IPS DF 6.9 (cell line): ENCODE data around the gene CAMTA1.

Source experiments
- DNase-seq: peaks from one replicate; pipeline ENCODE4 v3.0.0-alpha.2; 2013; ENCODE audit warnings: low read depth, low spot score
- H3K27ac ChIP-seq: one replicate; pipeline ENCODE4 v1.5.1; 2013; ENCODE audit warnings: low read length, control low read depth
- H3K27me3 ChIP-seq: 2 replicates; pipeline ENCODE4 v1.6.1; 2013; ENCODE audit warnings: mild to moderate bottlenecking, low read length; ENCODE audit not compliant: control insufficient read depth, insufficient read depth
- H3K36me3 ChIP-seq: 2 replicates; pipeline ENCODE4 v1.6.1; 2013; ENCODE audit warnings: low read length; ENCODE audit not compliant: control insufficient read depth, insufficient read depth
- H3K4me1 ChIP-seq: 2 replicates; pipeline ENCODE4 v1.6.1; 2013; ENCODE audit warnings: low read length; ENCODE audit not compliant: control insufficient read depth, insufficient read depth
- H3K4me3 ChIP-seq: 2 replicates; pipeline ENCODE4 v1.5.1; 2013; ENCODE audit warnings: mild to moderate bottlenecking, low read length
- H3K9me3 ChIP-seq: 2 replicates; pipeline ENCODE4 v1.6.1; 2013; ENCODE audit warnings: low read length, inconsistent platforms; ENCODE audit not compliant: control insufficient read depth, insufficient read depth
- WGBS: extraction: QIAGEN DNeasy Blood & Tissue Kit; methylation state at CpG from one replicate; pipeline ENCODE4 v1.1.7; 2013; ENCODE audit warnings: mixed read lengths, missing lambda C conversion rate; ENCODE audit not compliant: insufficient read length, insufficient coverage; 5-methylcytosine and 5-hydroxymethylcytosine counted together

The CAMTA1 gene

DNA sequence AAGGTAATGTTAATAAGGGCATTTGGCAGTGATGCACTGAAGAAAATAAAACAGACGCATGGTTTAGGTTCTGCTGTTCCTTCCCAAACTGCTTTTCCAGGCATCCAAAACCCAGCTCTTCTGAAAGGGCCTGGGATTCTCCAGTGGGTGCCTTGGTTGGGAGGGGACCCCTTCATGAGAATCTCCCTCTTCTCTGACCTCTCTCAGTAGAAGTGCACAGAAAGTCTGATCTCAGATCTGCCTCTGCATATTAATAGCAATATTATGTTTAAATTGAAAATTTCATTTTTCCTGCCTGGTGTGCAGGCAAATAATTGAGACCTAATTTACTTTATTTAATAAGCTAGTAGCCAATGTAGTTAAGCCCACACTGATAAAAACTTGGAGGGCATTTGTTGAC, 260.6 kb downstream of the CAMTA1 start:
- DNase-seq, result no peak
- Histone ChIP-seq H3K27me3 (no peaks in the 10 kb centered on the region), H3K4me1 (no peaks in the 10 kb centered on the region; the same call in 1 of the 2 replicates), H3K4me3 (no peak overlapping the region), H3K36me3 (no peaks in the 10 kb centered on the region), H3K9me3 (no peaks in the 10 kb centered on the region), H3K27ac (no peak overlapping the region)
- no CpG with 5 or more reads among the region's 1 CpG for WGBS

GRCh38 chr1:7046314-7046713, 261.1 kb downstream of the CAMTA1 start:
- no CpG with 5 or more reads among the region's 4 CpGs for WGBS
- DNase-seq, result no peak
- no peaks in the 10 kb centered on the region; the same call in 1 of the 2 replicates for H3K4me1 ChIP-seq
- H3K9me3 ChIP-seq, result no peaks in the 10 kb centered on the region
- no peaks in the 10 kb centered on the region for H3K36me3 ChIP-seq
- H3K4me3 ChIP-seq, result no peak overlapping the region
- no peak overlapping the region for H3K27ac ChIP-seq
- no peaks in the 10 kb centered on the region for H3K27me3 ChIP-seq

- no peak for DNase-seq
- Histone ChIP-seq H3K27me3 (no peaks in the 10 kb centered on the region), H3K4me3 (no peak overlapping the region), H3K4me1 (no peaks in the 10 kb centered on the region; the same call in 1 of the 2 replicates), H3K36me3 (no peaks in the 10 kb centered on the region), H3K27ac (no peak overlapping the region), H3K9me3 (no peaks in the 10 kb centered on the region)
- WGBS, result no CpG with 5 or more reads among the region's 1 CpG
Measured at GRCh38 chr1:7046891-7047290, 261.6 kb downstream of the CAMTA1 start.

DNA sequence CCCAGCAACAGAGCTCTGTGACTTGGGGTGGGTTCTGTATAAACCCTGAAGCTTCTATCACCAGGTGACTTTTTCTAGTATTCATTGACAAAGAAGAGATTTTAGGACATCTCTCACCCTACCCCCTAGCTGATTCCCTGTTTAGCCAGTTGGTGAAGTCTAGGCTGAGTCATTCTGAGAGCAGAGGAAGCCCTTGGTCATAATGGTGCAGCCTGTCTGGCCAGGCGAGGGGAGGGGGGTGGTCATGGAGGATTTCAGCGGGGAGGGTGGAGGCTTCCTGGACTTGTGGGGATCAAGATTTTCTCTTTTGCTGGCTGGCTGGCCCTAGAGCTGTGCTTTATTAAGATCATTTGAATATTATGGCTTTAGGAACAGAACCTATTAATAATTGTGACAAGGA, 262.6 kb downstream of the CAMTA1 start:
- Histone ChIP-seq H3K36me3 (no peaks in the 10 kb centered on the region), H3K4me1 (no peaks in the 10 kb centered on the region; the same call in 1 of the 2 replicates), H3K27me3 (no peaks in the 10 kb centered on the region), H3K9me3 (no peaks in the 10 kb centered on the region), H3K27ac (no peak overlapping the region), H3K4me3 (no peak overlapping the region)
- WGBS, result no CpG with 5 or more reads among the region's 2 CpGs
- DNase-seq, result no peak

DNA sequence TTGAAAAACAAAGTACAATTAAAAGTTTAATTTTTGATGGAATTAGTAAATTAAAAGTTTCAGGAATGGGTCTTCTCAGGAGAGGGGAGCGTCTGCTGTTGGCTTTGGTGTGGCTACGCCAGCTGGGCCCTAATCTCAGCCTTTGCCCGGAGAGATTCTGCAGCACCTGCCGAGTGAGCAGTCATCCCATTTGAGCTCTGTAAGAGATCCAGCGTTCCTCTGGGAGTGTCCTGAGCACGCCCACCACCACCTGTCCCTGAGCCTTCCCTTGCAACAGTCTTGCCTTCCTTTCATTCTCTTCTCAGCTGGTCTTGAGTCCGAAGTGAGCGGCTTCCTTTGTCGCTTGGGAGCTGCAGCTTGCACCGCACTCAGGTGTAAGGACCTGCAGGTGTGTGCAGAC, 263.1 kb downstream of the CAMTA1 start:
- H3K4me1 ChIP-seq, result no peaks in the 10 kb centered on the region
- H3K36me3 ChIP-seq, result no peaks in the 10 kb centered on the region
- H3K9me3 ChIP-seq, result no peaks in the 10 kb centered on the region
- H3K27me3 ChIP-seq, result no peaks in the 10 kb centered on the region
- no peak overlapping the region for H3K4me3 ChIP-seq
- no CpG with 5 or more reads among the region's 10 CpGs for WGBS
- DNase-seq, result no peak
- no peak overlapping the region for H3K27ac ChIP-seq

DNA sequence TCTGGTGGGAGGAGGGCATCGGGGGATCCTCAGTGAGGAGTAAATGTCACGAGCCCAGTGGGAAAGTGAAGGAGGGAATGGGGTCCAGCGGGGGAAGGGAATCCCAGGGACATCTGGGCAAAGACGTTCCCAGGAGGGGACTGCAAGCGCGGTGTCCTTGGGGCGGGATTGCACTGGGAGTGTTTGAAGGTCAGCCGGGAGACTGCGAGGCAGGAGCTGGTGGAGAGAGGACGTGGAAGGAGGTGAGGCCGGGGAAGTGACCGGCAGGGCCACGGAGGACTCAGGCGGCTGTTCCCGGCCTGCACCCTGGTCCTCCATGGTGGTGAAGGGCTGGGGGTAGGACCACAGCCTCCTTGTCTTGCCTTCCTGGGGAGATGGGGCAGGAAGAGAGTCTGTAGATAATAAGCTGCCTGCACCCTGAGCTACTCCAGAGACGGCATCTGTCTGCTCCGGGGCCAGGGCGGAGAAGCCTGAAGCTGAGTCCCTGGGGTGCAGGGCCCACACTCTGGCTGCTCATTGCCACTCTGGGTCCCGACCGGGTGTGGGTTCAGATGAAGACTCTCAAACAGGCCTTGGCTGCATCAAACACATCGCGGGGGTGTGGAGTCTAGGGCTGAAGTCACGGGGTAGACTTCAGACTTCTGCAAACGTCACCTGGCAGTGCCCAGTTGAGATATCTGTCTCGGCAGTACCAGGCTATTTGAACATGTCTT, 264.8 kb downstream of the CAMTA1 start:
- Histone ChIP-seq H3K27me3 (no peaks in the 10 kb centered on the region), H3K36me3 (no peaks in the 10 kb centered on the region), H3K4me3 (no peak overlapping the region), H3K9me3 (no peaks in the 10 kb centered on the region), H3K4me1 (no peaks in the 10 kb centered on the region), H3K27ac (no peak overlapping the region)
- no CpG with 5 or more reads among the region's 25 CpGs for WGBS
- DNase-seq, result no peak

DNA sequence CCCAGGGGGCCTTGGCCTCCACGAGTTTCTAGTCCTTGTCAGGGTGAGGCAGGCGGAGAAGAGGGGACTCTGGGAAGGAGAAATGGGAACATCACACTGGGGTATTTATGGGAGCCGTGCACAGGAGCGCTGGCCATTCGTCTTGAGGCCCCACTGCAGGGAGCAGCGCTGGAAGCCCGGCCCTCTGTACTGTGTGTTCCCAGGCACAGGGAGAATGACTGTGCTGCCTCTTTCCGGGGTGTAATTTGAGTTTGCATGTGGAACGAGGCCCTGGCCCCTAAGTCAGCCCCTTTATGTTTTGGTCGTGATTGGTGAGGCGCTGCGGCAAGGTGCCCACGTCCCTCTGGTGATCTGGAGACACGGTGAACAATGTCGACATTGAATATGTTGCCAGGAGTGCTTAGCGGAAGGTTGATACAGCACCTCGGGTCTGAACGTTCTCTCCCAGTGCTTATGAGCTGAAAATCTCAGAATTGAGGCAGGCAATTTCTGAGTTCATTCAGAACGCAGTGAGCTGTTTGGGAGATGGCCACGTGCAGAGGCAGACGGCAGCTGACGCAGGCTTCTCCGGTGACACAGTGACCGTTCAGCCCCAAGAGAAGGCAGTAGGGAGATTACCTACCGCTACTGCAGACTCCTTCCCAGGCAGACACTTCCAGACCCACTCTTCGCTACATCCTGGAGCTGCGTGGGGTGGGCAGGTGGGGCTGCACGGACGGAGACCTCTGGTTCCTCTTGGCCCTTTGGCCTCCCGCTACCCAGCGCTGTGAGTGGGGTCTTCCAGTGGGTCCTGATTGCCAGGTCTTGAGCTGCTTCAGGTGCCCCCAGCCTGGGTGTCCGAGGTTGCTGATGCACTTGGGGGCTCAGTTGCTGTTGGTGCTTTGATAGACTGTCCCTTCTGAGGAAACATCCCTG, 265.8 kb downstream of the CAMTA1 start:
- H3K36me3 ChIP-seq, result no peaks in the 10 kb centered on the region
- H3K27ac ChIP-seq, result no peak overlapping the region
- no peak overlapping the region for H3K4me3 ChIP-seq
- no CpG with 5 or more reads among the region's 32 CpGs for WGBS
- H3K4me1 ChIP-seq, result no peaks in the 10 kb centered on the region
- DNase-seq, result no peak
- no peaks in the 10 kb centered on the region for H3K27me3 ChIP-seq
- H3K9me3 ChIP-seq, result no peaks in the 10 kb centered on the region

DNA sequence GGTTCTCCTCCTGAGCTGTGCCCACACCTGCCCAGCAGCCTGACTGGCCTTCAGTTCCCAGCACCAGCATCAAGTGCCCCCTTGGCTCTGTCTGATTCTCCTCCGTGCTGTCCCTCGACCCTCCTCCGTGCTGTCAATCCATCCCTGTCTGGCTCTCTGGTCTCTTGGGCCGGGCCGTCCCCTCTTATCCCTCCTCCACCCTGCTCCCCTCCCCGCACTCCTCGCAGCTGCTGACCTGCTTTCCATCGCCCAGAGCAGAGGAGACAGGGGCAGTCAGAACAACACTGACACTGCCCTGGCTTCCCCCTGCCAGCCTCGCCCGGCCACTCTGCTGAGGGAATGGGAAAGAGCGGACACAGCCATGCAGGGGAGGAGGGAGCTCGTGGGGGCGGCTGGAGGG, 267.4 kb downstream of the CAMTA1 start:
- Histone ChIP-seq H3K27ac (no peak overlapping the region), H3K9me3 (no peaks in the 10 kb centered on the region), H3K4me1 (no peaks in the 10 kb centered on the region), H3K36me3 (no peaks in the 10 kb centered on the region), H3K4me3 (no peak overlapping the region), H3K27me3 (no peaks in the 10 kb centered on the region)
- DNase-seq, result no peak
- no CpG with 5 or more reads among the region's 13 CpGs for WGBS

- no peak overlapping the region for H3K27ac ChIP-seq
- no peaks in the 10 kb centered on the region for H3K4me1 ChIP-seq
- no peaks in the 10 kb centered on the region for H3K36me3 ChIP-seq
- no CpG with 5 or more reads among the region's 12 CpGs for WGBS
- H3K4me3 ChIP-seq, result no peak overlapping the region
- H3K27me3 ChIP-seq, result no peaks in the 10 kb centered on the region
- DNase-seq, result no peak
- no peaks in the 10 kb centered on the region for H3K9me3 ChIP-seq
Measured at GRCh38 chr1:7060745-7061144, 275.5 kb downstream of the CAMTA1 start.

DNA sequence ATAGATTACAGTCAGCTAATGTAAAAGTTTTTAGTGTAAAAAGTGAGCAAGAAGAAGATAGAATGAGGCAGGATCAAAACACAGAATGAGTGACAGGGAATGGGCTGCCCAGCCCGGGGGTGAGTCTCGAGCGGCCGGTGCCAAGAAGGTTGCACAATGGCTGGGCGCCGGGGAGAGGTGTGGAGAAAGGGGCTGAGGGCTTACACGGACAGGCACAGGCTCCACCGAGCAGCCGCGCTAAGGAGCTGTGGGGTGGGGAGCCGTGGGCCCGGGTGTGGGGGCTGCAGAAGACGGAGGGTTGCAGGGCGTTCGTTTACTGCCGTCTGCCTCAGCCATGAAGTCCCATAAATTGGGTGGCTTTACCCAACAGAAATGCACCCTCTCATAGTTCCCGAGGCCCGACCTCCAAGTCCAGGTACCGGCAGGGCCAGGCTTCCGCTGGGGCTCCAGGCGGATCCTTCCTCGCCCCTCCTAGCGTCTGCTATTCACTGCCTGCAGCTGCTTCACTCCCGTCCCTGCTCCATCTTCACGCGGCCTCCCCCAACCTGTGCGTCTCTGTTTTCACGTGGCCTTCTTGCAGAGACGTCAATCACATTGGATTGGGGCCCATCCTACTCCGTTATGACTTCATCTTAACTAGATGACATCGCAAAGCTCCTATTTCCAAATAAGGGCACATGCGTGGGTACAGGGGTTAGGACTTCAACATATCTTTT, 277.2 kb downstream of the CAMTA1 start:
- H3K27ac ChIP-seq, result no peak overlapping the region
- no peak overlapping the region for H3K4me3 ChIP-seq
- H3K9me3 ChIP-seq, result no peaks in the 10 kb centered on the region
- no peaks in the 10 kb centered on the region for H3K36me3 ChIP-seq
- H3K4me1 ChIP-seq, result no peaks in the 10 kb centered on the region
- DNase-seq, result no peak
- no CpG with 5 or more reads among the region's 32 CpGs for WGBS
- no peaks in the 10 kb centered on the region for H3K27me3 ChIP-seq
